Keratinocyte (primary cell): ENCODE data around the gene NOS3. TPM values are rescaled to one million over a fixed set of nuclear protein-coding genes. Genes with fewer than 3 reads are reported as not detected.

Source experiments
- DNase-seq: peaks from one replicate; pipeline ENCODE4 v3.0.0-alpha.2; 2011; ENCODE audit warnings: low read depth, missing footprints, low spot score
- FAIRE-seq: peaks from 2 replicates; lab custom pipeline; 2011; peaks lifted over from hg19 to GRCh38; lab: Jason Lieb, UNC
- H2AFZ ChIP-seq: 2 replicates; pipeline ENCODE4 v1.6.0; 2012; ENCODE audit warnings: low read length, control low read depth, inconsistent platforms; ENCODE audit not compliant: control insufficient read depth
- H3K27ac ChIP-seq: 2 replicates; pipeline ENCODE4 v1.5.1; 2011; ENCODE audit warnings: low read length; ENCODE audit not compliant: control insufficient read depth, insufficient read depth
- H3K27me3 ChIP-seq: 3 replicates; pipeline ENCODE4 v1.6.0; 2011; ENCODE audit warnings: low read length; ENCODE audit not compliant: control insufficient read depth, insufficient read depth; ENCODE audit errors: extremely low read depth
- H3K36me3 ChIP-seq, 2 experiments: 2 replicates in 1 of 2; 3 replicates in 1 of 2; pipeline ENCODE4 v1.5.1; 2011; ENCODE audit warnings: low read length in 2 of 2, mild to moderate bottlenecking in 1 of 2; ENCODE audit not compliant: control insufficient read depth in 2 of 2, insufficient read depth in 2 of 2; ENCODE audit errors: extremely low read depth in 1 of 2
- H3K4me1 ChIP-seq: 3 replicates; pipeline ENCODE4 v1.5.1; 2011; ENCODE audit warnings: low read length; ENCODE audit not compliant: control insufficient read depth, insufficient read depth; ENCODE audit errors: extremely low read depth
- H3K4me2 ChIP-seq: 3 replicates; pipeline ENCODE4 v1.6.0; 2011; ENCODE audit warnings: low read depth, low read length; ENCODE audit not compliant: control insufficient read depth, insufficient read depth; ENCODE audit errors: extremely low read depth
- H3K4me3 ChIP-seq, 3 experiments: fragments of 200-600 bp in 1 of 3; sonication (generic) in 1 of 3; 2 replicates in 2 of 3; 3 replicates in 1 of 3; pipeline ENCODE4 v1.5.1; 2011 to 2016; ENCODE audit warnings: low read length in 3 of 3, mild to moderate bottlenecking in 3 of 3, control low read depth in 2 of 3, inconsistent platforms in 1 of 3, low read depth in 1 of 3, mixed read lengths in 1 of 3, mixed run types in 1 of 3, moderate library complexity in 1 of 3; ENCODE audit not compliant: control insufficient read depth in 2 of 3, insufficient read depth in 2 of 3; ENCODE audit errors: extremely low read depth in 1 of 3
- H3K79me2 ChIP-seq: 2 replicates; pipeline ENCODE4 v1.6.0; 2012; ENCODE audit warnings: low read length; ENCODE audit not compliant: control insufficient read depth, insufficient read depth
- H3K9ac ChIP-seq: 3 replicates; pipeline ENCODE4 v1.6.0; 2011; ENCODE audit warnings: low read length; ENCODE audit not compliant: control insufficient read depth, insufficient read depth; ENCODE audit errors: extremely low read depth
- H3K9me1 ChIP-seq: 3 replicates; pipeline ENCODE4 v1.6.0; 2011; ENCODE audit warnings: low read length; ENCODE audit not compliant: control insufficient read depth, insufficient read depth; ENCODE audit errors: extremely low read depth
- H3K9me3 ChIP-seq: 2 replicates; pipeline ENCODE4 v1.5.1; 2012; ENCODE audit warnings: low read depth, low read length; ENCODE audit not compliant: control insufficient read depth
- H4K20me1 ChIP-seq: 3 replicates; pipeline ENCODE4 v1.6.0; 2011; ENCODE audit warnings: low read length; ENCODE audit not compliant: control insufficient read depth, insufficient read depth; ENCODE audit errors: extremely low read depth
- EZH2 ChIP-seq: IDR thresholded peaks from one replicate; pipeline ENCODE4 v1.6.1; 2012; ENCODE audit warnings: inconsistent platforms, mild to moderate bottlenecking, low read length, moderate library complexity
- dilution Hi-C: fragments of 300-500 bp; cut with MboI; formaldehyde crosslinking; loops from one replicate; pipeline ENCODE4 v1.7.0; 2020; ENCODE audit warnings: low sequenced_read_pairs; ENCODE audit not compliant: extremely low pct_ligation_motif_present
- polyA plus RNA-seq, 5 experiments: library from polyadenylated mRNA; depleted of rRNA in 3 of 5; stranded (reverse) in 3 of 5; stranded (forward) in 1 of 5; unstranded in 1 of 5; fragments of >200 nt; gene quantifications; 1 replicate in 1 of 5; 2 replicates in 3 of 5; 3 replicates in 1 of 5; pipeline versions ENCODE4 v1.2.1 to v1.2.3, GENCODE V29; 2011 to 2012; ENCODE audit warnings: missing spikeins in 2 of 5, low read depth in 1 of 5, low replicate concordance in 1 of 5
- TF ChIP-seq, protein P1 (sequence below), 3 experiments: IDR thresholded peaks in 1 of 3; conservative IDR thresholded peaks in 1 of 3; optimal IDR thresholded peaks in 1 of 3; 2 replicates in 2 of 3; 3 replicates in 1 of 3; pipeline versions ENCODE3 to v1.5.1; 2011; ENCODE audit warnings: low read length in 3 of 3, mild to moderate bottlenecking in 3 of 3, moderate library complexity in 2 of 3, control low read depth in 1 of 3, inconsistent platforms in 1 of 3; ENCODE audit not compliant: insufficient read depth in 2 of 3; ENCODE audit errors: extremely low read depth in 1 of 3

NOS3 gene
- polyA plus RNA-seq, 1 donor (not counting 4 experiments of a cell fraction or from before 2014, with no cell fraction given), result 0.77 TPM

DNA sequence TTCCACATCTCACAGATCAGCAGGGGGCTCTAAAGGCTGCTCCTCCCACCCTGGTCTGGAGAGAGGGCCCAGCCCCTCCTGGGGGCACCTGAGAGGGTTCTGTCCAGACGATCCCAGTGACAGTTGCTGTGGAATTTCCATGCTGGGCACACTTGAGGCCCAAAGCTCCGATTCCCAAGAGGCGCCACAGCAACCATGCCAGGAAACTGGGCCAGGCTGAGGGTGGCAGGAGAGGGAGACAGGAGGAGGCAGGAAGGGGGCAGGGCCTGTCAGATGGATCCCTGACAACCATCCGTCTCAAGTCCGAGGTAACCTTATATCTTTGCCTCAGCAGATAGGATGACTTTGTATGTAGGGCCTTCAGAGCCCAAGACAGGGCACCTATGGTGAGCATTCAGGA is 4.3 kb upstream of the NOS3 start:
- DNase-seq (no peak), FAIRE-seq (no peak)
- dilution Hi-C loops, result no loop called here
- Histone ChIP-seq H3K4me3 (no peak overlapping the region), H3K9me1 (no peaks in the 10 kb centered on the region), H2AFZ (no peak overlapping the region), H3K79me2 (no peaks in the 10 kb centered on the region), H3K36me3 (no peaks in the 10 kb centered on the region), H3K27me3 (peaks cover 7% of the 10 kb centered on the region), H3K9ac (no peak overlapping the region), H4K20me1 (no peaks in the 10 kb centered on the region), H3K4me2 (no peak overlapping the region), H3K9me3 (peaks cover 12% of the 10 kb centered on the region), H3K27ac (no peak overlapping the region), H3K4me1 (no peaks in the 10 kb centered on the region)
- no peak for TF ChIP-seq EZH2
- TF ChIP-seq, protein P1, sequence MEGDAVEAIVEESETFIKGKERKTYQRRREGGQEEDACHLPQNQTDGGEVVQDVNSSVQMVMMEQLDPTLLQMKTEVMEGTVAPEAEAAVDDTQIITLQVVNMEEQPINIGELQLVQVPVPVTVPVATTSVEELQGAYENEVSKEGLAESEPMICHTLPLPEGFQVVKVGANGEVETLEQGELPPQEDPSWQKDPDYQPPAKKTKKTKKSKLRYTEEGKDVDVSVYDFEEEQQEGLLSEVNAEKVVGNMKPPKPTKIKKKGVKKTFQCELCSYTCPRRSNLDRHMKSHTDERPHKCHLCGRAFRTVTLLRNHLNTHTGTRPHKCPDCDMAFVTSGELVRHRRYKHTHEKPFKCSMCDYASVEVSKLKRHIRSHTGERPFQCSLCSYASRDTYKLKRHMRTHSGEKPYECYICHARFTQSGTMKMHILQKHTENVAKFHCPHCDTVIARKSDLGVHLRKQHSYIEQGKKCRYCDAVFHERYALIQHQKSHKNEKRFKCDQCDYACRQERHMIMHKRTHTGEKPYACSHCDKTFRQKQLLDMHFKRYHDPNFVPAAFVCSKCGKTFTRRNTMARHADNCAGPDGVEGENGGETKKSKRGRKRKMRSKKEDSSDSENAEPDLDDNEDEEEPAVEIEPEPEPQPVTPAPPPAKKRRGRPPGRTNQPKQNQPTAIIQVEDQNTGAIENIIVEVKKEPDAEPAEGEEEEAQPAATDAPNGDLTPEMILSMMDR (optimal IDR thresholded peaks at IDR 0.05 in 1 of 3, IDR thresholded peaks at IDR 0.05 in 1 of 3, conservative IDR thresholded peaks at IDR 0.05 in 1 of 3; ENCODE audit: extremely low read depth in 1 of 3, insufficient read depth in 2 of 3, low read length in 3 of 3), result no peak

DNA sequence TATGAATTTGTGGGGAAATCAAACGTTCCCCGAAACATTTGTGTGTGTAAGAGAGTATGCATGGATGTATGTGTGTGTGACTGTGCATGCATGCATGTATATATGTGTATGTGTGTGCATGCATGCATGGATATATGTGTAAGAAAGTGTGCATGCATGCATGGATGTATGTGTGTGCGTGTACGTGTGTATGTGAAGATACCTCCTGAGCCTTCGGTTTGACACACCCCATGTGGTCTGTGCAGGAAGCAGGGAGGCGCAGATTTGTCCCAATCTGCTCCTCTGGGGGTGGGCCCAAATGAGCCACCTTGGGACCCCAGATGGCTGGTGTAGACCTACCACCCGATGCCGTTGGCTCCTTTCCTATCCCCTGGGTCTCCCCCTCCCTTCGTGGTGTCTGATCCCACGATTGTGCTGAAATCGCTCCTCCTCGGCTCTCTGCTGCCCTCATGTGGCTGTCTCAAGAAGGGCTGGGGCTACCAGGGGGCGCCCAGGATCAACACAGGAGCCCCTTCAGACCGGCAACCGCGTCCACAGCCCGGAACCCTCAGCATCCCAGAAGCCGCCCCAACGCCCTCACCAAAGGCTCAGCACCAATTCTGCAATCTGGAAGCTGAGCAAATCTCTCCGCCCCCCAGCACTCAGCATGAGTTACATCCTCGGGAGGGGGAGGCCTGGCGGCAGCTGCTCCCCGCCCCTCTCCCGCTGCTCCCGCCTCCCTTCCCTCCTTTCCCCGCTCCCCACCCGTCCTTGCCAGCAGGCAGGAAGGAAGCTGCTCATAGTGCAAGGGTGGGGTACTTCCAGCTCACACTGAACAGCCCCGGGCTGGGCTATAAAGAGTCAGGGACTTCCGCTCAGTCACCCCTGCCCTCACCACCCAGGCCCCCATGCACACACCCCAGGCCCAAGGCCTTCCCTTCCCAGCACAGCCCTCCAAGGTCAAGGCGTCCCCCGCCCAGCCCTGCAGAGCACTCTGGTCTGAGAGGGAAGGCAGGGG is 2.3 kb upstream of the NOS3 start:
- Histone ChIP-seq H3K4me2 (no peak overlapping the region), H3K9me1 (no peaks in the 10 kb centered on the region), H3K9me3 (peaks cover 12% of the 10 kb centered on the region), H3K27ac (no peak overlapping the region), H3K79me2 (no peaks in the 10 kb centered on the region), H3K27me3 (no peaks in the 10 kb centered on the region), H4K20me1 (no peaks in the 10 kb centered on the region), H3K9ac (no peak overlapping the region), H3K4me3 (no peak overlapping the region), H2AFZ (no peak overlapping the region), H3K4me1 (no peaks in the 10 kb centered on the region), H3K36me3 (no peaks in the 10 kb centered on the region)
- FAIRE-seq (no peak), DNase-seq (no peak)
- dilution Hi-C loops, result no loop called here
- TF ChIP-seq EZH2, result no peak
- TF ChIP-seq, protein P1 (optimal IDR thresholded peaks at IDR 0.05 in 1 of 3, IDR thresholded peaks at IDR 0.05 in 1 of 3, conservative IDR thresholded peaks at IDR 0.05 in 1 of 3; ENCODE audit: extremely low read depth in 1 of 3, insufficient read depth in 2 of 3, low read length in 3 of 3), result peak; percentile 58 to 71 (median 69)
